H9 (cell line): ENCODE data around the gene SORCS2. TPM values are rescaled to one million over a fixed set of nuclear protein-coding genes. Genes with fewer than 3 reads are reported as not detected.

ENCODE experiments used
- DNase-seq: peaks from one replicate; pipeline ENCODE4 v3.0.0-alpha.2; 2017
- H2AFZ ChIP-seq: one replicate; pipeline ENCODE4 v1.6.1; 2013; ENCODE audit warnings: mild to moderate bottlenecking, low read length, control low read depth, moderate library complexity
- H2AK5ac ChIP-seq: 2 replicates; pipeline ENCODE4 v1.6.1; 2013; ENCODE audit warnings: low read length, control low read depth, mixed read lengths; ENCODE audit not compliant: insufficient read length
- H2BK120ac ChIP-seq: one replicate; pipeline ENCODE4 v1.6.1; 2013; ENCODE audit warnings: low read depth, mild to moderate bottlenecking, low read length, control low read depth, inconsistent platforms; ENCODE audit not compliant: poor library complexity, severe bottlenecking
- H2BK12ac ChIP-seq: 2 replicates; pipeline ENCODE4 v1.6.1; 2013; ENCODE audit warnings: low read length, control low read depth, mixed read lengths, low read depth; ENCODE audit not compliant: insufficient read length
- H2BK15ac ChIP-seq: 2 replicates; pipeline ENCODE4 v1.6.1; 2013; ENCODE audit warnings: low read depth, low read length, control low read depth
- H2BK20ac ChIP-seq: one replicate; pipeline ENCODE4 v1.6.1; 2013; ENCODE audit warnings: low read depth, mild to moderate bottlenecking, low read length, control low read depth, inconsistent platforms; ENCODE audit not compliant: poor library complexity, severe bottlenecking
- H2BK5ac ChIP-seq: 2 replicates; pipeline ENCODE4 v1.6.1; 2013; ENCODE audit warnings: low read length, control low read depth, mixed read lengths; ENCODE audit not compliant: insufficient read length
- H3K14ac ChIP-seq: 2 replicates; pipeline ENCODE4 v1.6.1; 2013; ENCODE audit warnings: low read length, control low read depth; ENCODE audit not compliant: insufficient read depth
- H3K18ac ChIP-seq: 2 replicates; pipeline ENCODE4 v1.6.1; 2013; ENCODE audit warnings: low read depth, mild to moderate bottlenecking, mixed read lengths, low read length, control low read depth; ENCODE audit not compliant: insufficient read length
- H3K23ac ChIP-seq: 2 replicates; pipeline ENCODE4 v1.6.1; 2013; ENCODE audit warnings: low read length, control low read depth, mixed read lengths, low read depth; ENCODE audit not compliant: insufficient read length
- H3K23me2 ChIP-seq: 2 replicates; pipeline ENCODE4 v1.6.1; 2013; ENCODE audit warnings: low read depth, mild to moderate bottlenecking, mixed read lengths, low read length, control low read depth; ENCODE audit not compliant: insufficient read length, poor library complexity, severe bottlenecking
- H3K27ac ChIP-seq: 2 replicates; pipeline ENCODE4 v1.5.1; 2013; ENCODE audit warnings: low read length, control low read depth, mixed read lengths, low read depth; ENCODE audit not compliant: insufficient read length
- H3K27me3 ChIP-seq: 2 replicates; pipeline ENCODE4 v1.6.1; 2013; ENCODE audit warnings: low read length, control low read depth, inconsistent platforms; ENCODE audit not compliant: insufficient read depth
- H3K4ac ChIP-seq: 2 replicates; pipeline ENCODE4 v1.6.1; 2013; ENCODE audit warnings: low read depth, mild to moderate bottlenecking, control low read depth, inconsistent platforms, low read length, moderate library complexity
- H3K4me1 ChIP-seq: 2 replicates; pipeline ENCODE4 v1.6.1; 2013; ENCODE audit warnings: low read length, control low read depth, inconsistent platforms; ENCODE audit not compliant: insufficient read depth
- H3K4me2 ChIP-seq: 2 replicates; pipeline ENCODE4 v1.6.1; 2013; ENCODE audit warnings: low read length, control low read depth, mixed read lengths; ENCODE audit not compliant: insufficient read length, insufficient read depth
- H3K56ac ChIP-seq: 2 replicates; pipeline ENCODE4 v1.6.1; 2013; ENCODE audit warnings: low read depth, mild to moderate bottlenecking, mixed read lengths, low read length, control low read depth; ENCODE audit not compliant: insufficient read length
- H3K79me1 ChIP-seq: 2 replicates; pipeline ENCODE4 v1.6.1; 2013; ENCODE audit warnings: low read depth, mild to moderate bottlenecking, moderate library complexity, low read length, control low read depth, inconsistent platforms; ENCODE audit not compliant: insufficient read depth, poor library complexity, severe bottlenecking
- H3K79me2 ChIP-seq: 2 replicates; pipeline ENCODE4 v1.6.1; 2013; ENCODE audit warnings: low read length, control low read depth, inconsistent platforms; ENCODE audit not compliant: insufficient read depth
- H3K9ac ChIP-seq: 2 replicates; pipeline ENCODE4 v1.6.1; 2013; ENCODE audit warnings: low read length, control low read depth, mixed read lengths; ENCODE audit not compliant: insufficient read length; ENCODE audit errors: extremely low read depth
- H3K9me3 ChIP-seq: one replicate; pipeline ENCODE4 v1.6.1; 2013; ENCODE audit warnings: low read depth, low read length, inconsistent platforms; ENCODE audit not compliant: control insufficient read depth
- H3T11ph ChIP-seq: one replicate; pipeline ENCODE4 v1.6.1; 2013; ENCODE audit warnings: mild to moderate bottlenecking, low read length, control low read depth, inconsistent platforms
- H4K20me1 ChIP-seq: one replicate; pipeline ENCODE4 v1.6.1; 2013; ENCODE audit not compliant: control insufficient read depth, insufficient read length, insufficient read depth
- H4K5ac ChIP-seq: 2 replicates; pipeline ENCODE4 v1.6.1; 2013; ENCODE audit warnings: low read depth, mild to moderate bottlenecking, mixed read lengths, low read length, control low read depth; ENCODE audit not compliant: insufficient read length
- H4K8ac ChIP-seq: replicated peaks from 2 replicates; pipeline ENCODE4 v1.6.1; 2013; ENCODE audit warnings: low read length, control low read depth, mixed read lengths, low read depth; ENCODE audit not compliant: insufficient read length
- H4K91ac ChIP-seq: 2 replicates; pipeline ENCODE4 v1.6.1; 2013; ENCODE audit warnings: low read depth, mild to moderate bottlenecking, moderate library complexity, mixed read lengths, low read length, control low read depth; ENCODE audit not compliant: insufficient read length
- H3K27ac Mint-ChIP-seq, 3 experiments: 2 replicates in 2 of 3; 3 replicates in 1 of 3; pipeline ENCODE4 v1.8.0; 2020 to 2021; ENCODE audit warnings: mixed read lengths in 3 of 3, mild to moderate bottlenecking in 1 of 3, moderate library complexity in 1 of 3
- H3K27me3 Mint-ChIP-seq: 2 replicates; pipeline ENCODE4 v1.8.0; 2021; ENCODE audit warnings: low read depth, mild to moderate bottlenecking, moderate library complexity, mixed read lengths
- H3K36me3 Mint-ChIP-seq, 3 experiments: 2 replicates in 2 of 3; 3 replicates in 1 of 3; pipeline ENCODE4 v1.8.0; 2020 to 2021; ENCODE audit warnings: low read depth in 3 of 3, mixed read lengths in 3 of 3; ENCODE audit not compliant: insufficient read depth in 1 of 3
- H3K4me1 Mint-ChIP-seq, 2 experiments: 2 replicates each; pipeline ENCODE4 v1.8.0; 2020; ENCODE audit warnings: mixed read lengths in 2 of 2
- H3K4me3 Mint-ChIP-seq, 2 experiments: 2 replicates in 1 of 2; 3 replicates in 1 of 2; pipeline ENCODE4 v1.8.0; 2020 to 2021; ENCODE audit warnings: mild to moderate bottlenecking in 2 of 2, mixed read lengths in 2 of 2, moderate library complexity in 1 of 2
- H3K9me3 Mint-ChIP-seq, 2 experiments: 2 replicates in 1 of 2; 3 replicates in 1 of 2; pipeline ENCODE4 v1.8.0; 2020; ENCODE audit warnings: mild to moderate bottlenecking in 2 of 2, mixed read lengths in 2 of 2, moderate library complexity in 1 of 2
- CTCF ChIP-seq: fragments of 200-600 bp; sonication (generic); conservative IDR thresholded peaks from 3 replicates; pipeline ENCODE4 v1.8.0; 2021; ENCODE audit warnings: antibody characterized with exemption, mild to moderate bottlenecking
- WGBS: extraction: QIAGEN DNeasy Blood & Tissue Kit; methylation state at CpG from one replicate; pipeline ENCODE4 v1.1.7; 2013; ENCODE audit warnings: missing lambda C conversion rate, low lambda C conversion rate, mixed read lengths; ENCODE audit not compliant: insufficient read length; ENCODE audit errors: extremely low coverage; 5-methylcytosine and 5-hydroxymethylcytosine counted together
- total RNA-seq: library from RNA; stranded (reverse); gene quantifications from 2 replicates; pipeline ENCODE4 v1.2.1, GENCODE V29; 2021

SORCS2 gene
- total RNA-seq, 1 experiment from 2014 or later = 0.57 TPM

- H2BK120ac ChIP-seq = no peak overlapping the region
- no peak overlapping the region for H3K4me3 Mint-ChIP-seq
- H3K4me2 ChIP-seq = no peak overlapping the region
- no peak overlapping the region for H2AK5ac ChIP-seq
- WGBS = no CpG with 5 or more reads among the region's 17 CpGs
- H3K4ac ChIP-seq = no peak overlapping the region
- no peak overlapping the region for H3K56ac ChIP-seq
- H3K27ac ChIP-seq = no peak overlapping the region
- H2AFZ ChIP-seq = no peak overlapping the region
- H3K4me1 ChIP-seq = peaks cover 4% of the 10 kb centered on the region; the same call in 1 of the 2 replicates
- no peak overlapping the region for H4K91ac ChIP-seq
- no peak overlapping the region for H2BK5ac ChIP-seq
- H3K79me1 ChIP-seq = no peaks in the 10 kb centered on the region
- H3K36me3 Mint-ChIP-seq = peaks cover 0 to 4% (median 3%) of the 10 kb centered on the region in 3 experiments; a peak in 2 of 7 replicates
- H3K23me2 ChIP-seq = no peaks in the 10 kb centered on the region
- no peak overlapping the region for H2BK20ac ChIP-seq
- peaks cover 38 to 43% of the 10 kb centered on the region in 2 experiments for H3K4me1 Mint-ChIP-seq
- no peak overlapping the region for H2BK12ac ChIP-seq
- no peak overlapping the region for H4K5ac ChIP-seq
- peak overlapping the region in 1 of 3 experiments; percentile 70; a peak in 1 of 7 replicates for H3K27ac Mint-ChIP-seq
- H3K27me3 ChIP-seq = no peaks in the 10 kb centered on the region
- no peaks in the 10 kb centered on the region; the same call in 1 of the 2 replicates for H3K27me3 Mint-ChIP-seq
- peak; percentile 51; the same call in 2 of the 3 replicates for TF ChIP-seq CTCF
- peaks cover 10% of the 10 kb centered on the region in 2 experiments; a peak in 4 of 5 replicates for H3K9me3 Mint-ChIP-seq
- no peak overlapping the region for H3K23ac ChIP-seq
- no peak overlapping the region for H4K8ac ChIP-seq
- peak; percentile 46 for DNase-seq
- H3K9ac ChIP-seq = no peak overlapping the region
- no peak overlapping the region for H2BK15ac ChIP-seq
- H3K79me2 ChIP-seq = no peaks in the 10 kb centered on the region
- H3K18ac ChIP-seq = no peak overlapping the region
- H3K14ac ChIP-seq = no peak overlapping the region
- H3K9me3 ChIP-seq = peaks cover 5% of the 10 kb centered on the region
- no peaks in the 10 kb centered on the region for H4K20me1 ChIP-seq
- no peak overlapping the region for H3T11ph ChIP-seq
Observed at GRCh38 chr4:7461230-7461629, 268.9 kb downstream of the SORCS2 start.
